ENCODE data around the gene ST6GAL1.

The ST6GAL1 gene

DNA sequence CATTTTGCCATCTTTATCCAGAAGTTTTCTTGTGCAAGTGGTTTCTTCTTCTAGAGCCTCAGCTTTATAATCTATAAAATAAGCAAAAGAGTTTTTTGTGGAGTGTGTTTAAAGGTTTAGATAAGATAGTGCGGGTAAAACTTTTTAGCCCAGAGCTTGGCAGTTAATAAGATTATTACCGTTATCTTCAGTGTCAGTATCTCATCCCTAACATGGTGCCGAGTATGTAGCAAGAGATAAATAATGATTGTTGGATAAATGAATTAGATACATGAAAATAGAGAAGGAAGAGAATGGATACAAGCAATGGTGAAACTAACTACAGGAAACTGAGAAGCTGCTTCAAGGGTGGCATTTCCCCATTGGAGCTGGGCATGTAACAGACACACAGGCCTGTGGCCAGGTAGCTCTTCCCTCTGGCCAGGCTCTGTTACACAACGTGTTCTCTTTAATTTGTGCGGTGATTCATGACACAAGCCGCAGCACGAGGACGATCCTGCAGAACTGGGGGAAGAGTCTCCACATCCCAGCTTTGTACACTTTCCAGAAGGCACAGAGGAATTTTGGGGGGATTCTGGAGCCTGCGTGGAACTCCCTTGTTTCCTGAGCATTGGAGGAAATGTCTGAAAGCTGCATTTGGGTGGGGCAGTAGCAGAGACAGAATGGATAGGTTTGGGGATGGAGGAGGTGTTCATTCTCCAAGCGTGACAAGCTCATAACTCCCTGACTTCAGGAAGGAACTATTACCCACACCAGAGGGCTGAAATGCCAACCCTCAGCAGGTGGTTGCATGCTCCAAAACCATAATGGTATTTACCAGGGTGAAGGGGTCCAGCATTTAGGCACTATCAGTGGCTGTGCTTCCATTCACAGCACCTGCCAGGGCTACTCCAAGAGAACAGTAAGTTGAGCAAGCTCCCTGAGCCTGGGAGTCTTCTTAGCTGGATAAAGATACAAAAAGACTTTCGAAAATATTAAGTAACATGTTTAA lies 14.2 kb upstream of the ST6GAL1 start:
- DNase-seq: no peak

- no peak for DNase-seq
These were observed 12.6 kb upstream of the ST6GAL1 start for GRCh38 chr3:186917512-186918312.

DNA sequence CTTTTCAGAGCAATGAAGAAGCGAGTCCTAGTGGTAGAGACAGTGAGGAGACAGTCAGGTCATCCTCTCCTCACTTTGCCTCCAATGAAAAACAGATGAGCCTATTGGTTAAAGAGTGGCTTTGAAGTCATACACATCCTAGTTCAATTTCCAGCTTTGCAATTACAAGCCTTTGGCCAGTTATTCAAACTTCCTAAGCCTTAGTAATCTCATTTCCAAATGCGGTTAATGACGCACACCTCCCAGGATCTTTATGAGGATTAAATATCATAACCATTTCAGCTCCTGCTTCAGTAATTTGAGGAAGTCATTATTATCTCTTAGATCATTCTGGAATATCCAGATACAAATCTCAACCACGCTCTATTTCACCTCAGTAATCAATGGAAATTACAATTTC lies 10.0 kb upstream of the ST6GAL1 start:
- DNase-seq: no peak

GRCh38 chr3:186920796-186921195 lies 9.5 kb upstream of the ST6GAL1 start:
- DNase-seq: no peak

- DNase-seq: no peak
These were observed 8.7 kb upstream of the ST6GAL1 start for GRCh38 chr3:186921578-186921977.

DNA sequence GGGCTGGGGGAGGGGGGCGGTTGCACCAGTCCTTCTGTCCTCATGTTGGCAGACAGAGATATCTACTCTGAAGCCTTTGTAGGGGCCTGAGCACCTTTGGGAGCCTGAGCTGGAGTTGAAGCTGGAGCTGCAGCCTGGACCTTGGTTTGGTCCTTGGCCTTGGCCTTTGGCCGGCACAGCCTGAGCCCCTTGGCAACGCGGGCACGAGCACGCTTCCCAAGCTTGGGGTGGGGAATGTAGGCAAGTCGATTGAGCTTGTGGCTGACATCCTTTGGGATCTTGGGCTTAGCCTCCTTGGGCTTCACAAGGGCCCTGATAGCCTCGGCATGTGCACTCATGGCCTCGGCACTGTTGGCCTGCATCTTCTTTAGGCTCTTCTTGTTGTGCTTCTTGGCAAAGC lies 8.1 kb upstream of the ST6GAL1 start:
- DNase-seq: no peak

DNA sequence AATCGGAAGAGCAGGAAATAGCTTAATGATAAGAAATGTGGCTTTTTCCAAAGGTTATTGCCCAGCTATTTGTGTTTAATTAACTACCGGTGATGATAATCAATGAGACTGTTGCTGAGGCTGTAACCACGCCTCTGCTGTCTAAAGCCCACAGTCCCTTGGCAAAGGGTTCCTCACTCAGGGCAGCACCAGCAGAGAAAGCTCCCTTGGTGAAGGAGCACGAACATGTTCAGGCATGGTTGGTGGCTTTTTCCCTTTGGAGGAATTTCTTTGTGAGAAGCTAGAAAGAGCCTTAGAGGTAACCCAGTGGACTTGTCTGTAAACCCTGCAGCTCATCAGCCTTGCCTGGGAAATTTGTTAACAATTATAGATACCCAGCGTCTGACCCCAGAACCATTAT lies 7.5 kb upstream of the ST6GAL1 start:
- DNase-seq: no peak

DNA sequence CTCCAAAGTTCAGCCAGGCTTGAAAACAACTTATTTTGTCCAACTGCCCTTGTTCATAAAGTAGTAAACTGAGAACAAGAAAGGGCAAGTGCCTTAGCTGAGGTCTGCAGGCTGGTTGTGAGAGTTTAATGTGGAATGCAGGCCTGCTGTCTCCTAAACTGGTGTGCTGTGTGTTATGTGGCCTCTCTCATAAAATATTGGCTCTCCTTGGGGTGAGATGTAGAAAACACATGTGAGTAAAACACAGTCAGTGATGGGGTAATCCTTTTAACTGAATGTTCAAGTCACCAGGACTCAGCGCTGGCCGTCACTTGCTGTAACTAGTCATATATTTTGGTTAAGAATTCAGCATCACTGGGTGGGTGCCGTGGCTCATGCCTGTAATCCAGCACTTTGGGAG lies 7.1 kb upstream of the ST6GAL1 start:
- no peak for DNase-seq

DNA sequence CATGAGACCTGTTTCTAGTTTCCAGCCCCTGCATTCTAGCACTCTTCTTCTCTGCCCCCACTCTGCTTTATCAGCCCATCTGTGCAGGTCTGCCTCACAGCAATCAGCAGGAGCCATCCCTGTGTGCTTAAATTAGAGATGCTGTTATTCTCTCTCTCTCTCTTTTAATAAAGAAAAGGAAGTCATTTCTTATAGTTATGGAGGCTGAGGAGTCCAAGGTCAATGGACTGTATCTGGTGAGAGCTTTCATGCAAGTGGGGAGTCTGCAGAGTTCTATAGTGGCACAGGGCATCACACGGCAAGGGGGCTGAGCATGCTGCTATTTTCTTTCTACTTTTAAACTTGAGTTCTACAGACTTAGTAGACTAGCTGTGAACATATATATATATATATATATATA lies 4.5 kb upstream of the ST6GAL1 start:
- DNase-seq: no peak

DNA sequence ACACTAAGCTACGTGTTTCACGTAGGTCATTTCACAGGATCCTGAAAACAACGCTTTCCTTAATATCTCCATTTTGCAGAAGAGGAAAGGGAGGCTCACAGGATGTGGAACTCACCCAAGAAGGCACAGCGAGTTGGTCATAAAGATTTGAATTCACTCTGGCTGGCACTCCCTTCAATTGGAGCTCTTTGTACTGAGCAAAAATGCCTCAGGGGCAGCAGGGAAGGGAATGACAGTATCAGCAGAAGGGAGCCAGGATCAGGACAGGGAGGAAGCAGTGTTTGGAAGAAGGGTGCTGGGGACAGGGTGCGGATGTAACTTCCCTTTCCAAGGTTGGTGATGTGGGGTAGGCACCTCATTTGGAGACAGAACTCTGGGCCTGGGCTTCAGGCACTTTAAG lies 1.1 kb upstream of the ST6GAL1 start:
- no peak for DNase-seq

DNA sequence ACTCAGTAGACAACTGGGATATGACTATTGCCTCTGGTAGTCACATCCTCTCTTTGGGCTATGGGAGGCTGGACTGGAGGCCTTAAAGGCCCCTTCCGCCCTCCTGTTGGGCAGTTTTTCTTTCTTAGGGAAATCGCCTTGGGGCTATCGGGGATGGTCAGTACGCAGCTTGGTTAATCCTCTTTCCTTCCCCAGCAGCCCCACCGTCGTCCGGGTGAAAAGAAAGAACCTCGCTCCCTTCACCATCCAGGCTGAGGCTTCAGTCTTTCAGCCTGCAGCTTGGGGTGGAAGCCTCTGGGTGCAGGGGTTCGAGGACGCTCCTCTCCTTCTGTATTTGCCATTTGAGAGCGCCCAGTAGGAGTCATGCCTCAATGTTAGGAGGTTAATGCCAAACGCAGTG lies 641 bp upstream of the ST6GAL1 start:
- no peak for DNase-seq

DNA sequence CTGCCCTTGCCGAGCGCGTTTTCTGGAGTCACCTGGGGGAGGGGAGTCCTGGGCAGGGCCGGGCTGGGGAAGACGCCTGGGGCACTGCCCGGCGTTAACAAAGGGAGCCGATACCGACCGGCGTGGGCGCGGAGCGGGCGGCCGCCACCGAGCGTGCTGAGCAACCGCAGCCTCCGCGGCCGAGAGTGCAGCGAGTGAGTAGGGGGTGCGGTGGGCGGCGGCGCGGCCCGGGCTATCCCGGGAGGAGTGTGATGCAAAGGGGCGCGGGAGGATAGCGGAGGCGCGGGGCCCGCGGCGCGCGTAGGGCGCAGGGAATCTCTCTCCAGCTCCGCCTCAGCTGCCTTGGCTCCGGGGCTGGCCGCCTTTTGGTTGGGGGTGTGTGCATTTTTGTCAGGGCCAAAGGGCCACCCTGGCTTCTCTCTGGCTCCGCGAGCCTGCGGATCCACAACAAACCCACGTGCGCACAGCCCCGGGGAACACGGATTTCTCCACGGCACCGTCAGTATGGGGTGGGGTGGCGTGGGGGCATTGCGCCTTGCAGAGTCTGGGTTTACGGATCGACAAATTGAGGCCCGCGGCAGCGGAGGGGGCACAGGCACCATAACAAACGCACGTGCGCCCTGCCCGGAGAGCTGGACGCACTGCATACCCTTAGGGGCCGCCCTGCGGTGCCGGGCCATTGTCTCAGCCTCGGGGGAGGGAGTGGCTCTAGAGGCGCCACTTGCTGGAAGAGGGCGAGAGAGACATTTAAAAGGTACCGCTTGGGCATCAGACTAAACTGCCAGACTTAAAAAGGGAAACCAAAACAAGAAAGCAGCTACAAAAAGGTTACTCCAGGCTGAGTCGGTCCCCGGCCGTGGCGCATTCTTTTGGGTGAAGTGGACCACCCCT lies 560 bp downstream of the ST6GAL1 start:
- DNase-seq: peak; percentile 32

GRCh38 chr3:186931532-186932280 lies 1.4 kb downstream of the ST6GAL1 start:
- peak; percentile 11 for DNase-seq

- DNase-seq: no peak
These were observed 2.2 kb downstream of the ST6GAL1 start for GRCh38 chr3:186932281-186933181.

DNA sequence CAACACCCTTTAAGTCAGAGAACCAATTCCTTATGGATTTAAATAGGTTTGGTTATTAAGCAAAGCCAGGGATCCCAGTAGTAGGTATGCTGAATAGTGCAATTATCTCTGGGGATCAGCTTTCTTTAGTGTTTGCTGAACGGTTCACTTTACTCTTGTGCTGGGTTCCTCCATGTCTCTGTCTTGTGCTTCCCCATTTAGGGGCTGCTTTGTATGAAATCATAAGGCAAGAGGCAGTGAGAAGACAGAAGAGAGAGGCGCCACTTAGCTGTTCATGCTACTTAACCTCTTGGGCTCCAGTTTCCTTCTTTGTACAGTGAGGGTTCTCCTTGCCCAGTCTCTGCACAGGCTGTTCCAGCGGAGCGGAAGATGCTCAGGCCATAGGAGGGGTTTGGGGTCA lies 3.5 kb downstream of the ST6GAL1 start:
- DNase-seq: no peak

- no peak for DNase-seq
These were observed 4.8 kb downstream of the ST6GAL1 start for GRCh38 chr3:186935133-186935532.

DNA sequence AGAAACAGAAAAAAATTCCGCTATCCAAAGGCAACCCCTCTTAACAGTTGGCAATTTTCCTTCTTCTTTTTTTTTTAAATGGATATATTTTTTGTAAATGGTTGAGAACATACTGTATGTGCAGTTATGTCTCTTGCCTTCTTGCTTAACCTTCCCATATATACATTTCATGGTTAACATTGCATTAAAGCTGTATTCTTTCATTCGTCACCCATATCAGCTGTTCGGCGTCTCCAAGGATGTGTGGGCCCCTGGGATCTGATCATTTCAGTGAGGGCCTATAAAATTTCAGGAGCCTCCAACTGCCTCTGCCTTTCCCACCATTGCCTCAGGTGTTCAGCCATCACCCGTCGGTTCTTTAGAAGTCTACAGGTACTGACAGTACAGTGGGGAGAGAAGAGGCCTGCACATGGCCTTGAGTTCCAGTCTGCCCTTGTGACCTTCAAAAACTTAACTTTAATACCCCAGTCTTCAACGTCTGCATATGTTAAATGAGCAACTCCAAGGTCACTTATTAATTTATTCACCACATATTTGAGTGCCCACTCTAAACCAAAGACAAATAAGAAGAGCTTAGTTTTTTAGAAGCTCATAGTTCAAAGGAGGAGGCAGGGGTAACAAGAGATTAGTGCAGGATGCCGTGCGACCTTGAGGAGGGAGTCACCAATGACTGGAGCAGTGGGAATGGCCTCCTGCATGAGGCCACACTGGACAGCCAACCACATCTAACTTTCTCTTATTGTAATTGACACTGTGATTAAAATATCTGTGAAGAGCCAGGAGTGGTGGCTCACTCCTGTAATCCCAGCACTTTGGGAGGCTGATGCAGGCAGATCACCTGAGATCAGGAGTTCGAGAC lies 6.9 kb downstream of the ST6GAL1 start:
- no peak for DNase-seq

DNA sequence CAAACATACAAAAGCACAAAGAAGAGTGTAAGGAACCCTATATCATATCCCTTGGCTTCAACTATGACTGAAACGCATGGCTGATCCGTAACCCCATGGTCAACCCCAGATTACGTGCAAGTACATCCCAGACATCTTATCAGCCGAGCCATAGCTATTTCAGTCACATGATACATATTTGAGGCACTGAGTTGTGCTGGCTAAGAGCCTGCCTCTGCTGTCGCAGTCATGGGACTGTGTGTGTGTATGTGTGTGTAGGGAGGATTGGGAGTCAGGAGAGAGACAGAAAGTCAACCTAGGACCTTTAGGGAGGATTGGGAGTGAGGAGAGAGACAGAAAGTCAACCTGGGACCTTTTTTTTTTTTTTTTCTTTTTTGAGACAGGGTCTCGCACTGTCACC lies 8.4 kb downstream of the ST6GAL1 start:
- no peak for DNase-seq

- no peak for DNase-seq
These were observed 9.2 kb downstream of the ST6GAL1 start for GRCh38 chr3:186939536-186939935.

- DNase-seq: no peak
These were observed 10.6 kb downstream of the ST6GAL1 start for GRCh38 chr3:186940967-186941366.
